Islet of Langerhans (tissue), 1 donor: ENCODE data around the gene LARP1.

Source experiments
- FAIRE-seq: peaks from one replicate; lab custom pipeline; 2011; peaks lifted over from hg19 to GRCh38; lab: Jason Lieb, UNC

LARP1 gene

GRCh38 chr5:154858972-154859871, 104.0 kb downstream of the LARP1 start:
- no peak for FAIRE-seq

DNA sequence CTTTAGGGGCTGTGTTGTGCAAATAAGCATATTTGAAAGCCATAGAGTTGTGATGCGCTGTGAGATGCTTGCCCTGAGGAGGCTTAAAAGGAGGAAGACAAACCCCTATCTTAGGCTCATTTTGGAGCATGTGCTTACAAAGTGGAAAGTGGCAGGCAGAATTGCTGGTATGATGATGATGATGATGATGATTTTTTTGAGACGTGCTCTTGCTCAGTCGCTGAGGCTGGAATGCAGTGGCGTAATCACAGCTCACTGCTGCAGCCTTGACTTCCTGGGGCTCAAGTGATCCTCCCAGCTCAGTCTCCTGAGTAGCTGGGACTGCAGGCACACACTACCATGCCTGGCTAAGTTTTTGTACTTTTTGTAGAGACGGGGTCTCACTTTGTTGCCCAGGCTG, 104.9 kb downstream of the LARP1 start:
- FAIRE-seq = no peak

DNA sequence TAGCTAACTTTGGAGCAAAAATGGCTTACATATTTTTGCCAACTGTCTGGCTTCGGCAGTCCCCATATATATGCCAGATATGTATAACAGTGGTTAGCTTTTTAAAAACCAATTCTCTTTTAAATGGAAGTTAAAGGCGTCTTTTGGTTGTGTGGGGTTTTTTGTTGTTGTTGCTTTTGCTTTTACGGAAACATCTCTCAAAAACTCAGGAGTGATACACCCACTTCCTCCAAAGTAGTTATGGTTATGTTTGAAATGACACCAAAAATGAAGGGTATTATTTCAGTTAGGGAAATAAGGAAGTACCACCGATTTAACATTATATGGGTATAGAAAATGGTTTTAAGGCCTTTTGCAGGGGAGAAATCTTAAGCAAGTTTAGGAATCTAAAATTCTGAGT, 105.6 kb downstream of the LARP1 start:
- FAIRE-seq = no peak

DNA sequence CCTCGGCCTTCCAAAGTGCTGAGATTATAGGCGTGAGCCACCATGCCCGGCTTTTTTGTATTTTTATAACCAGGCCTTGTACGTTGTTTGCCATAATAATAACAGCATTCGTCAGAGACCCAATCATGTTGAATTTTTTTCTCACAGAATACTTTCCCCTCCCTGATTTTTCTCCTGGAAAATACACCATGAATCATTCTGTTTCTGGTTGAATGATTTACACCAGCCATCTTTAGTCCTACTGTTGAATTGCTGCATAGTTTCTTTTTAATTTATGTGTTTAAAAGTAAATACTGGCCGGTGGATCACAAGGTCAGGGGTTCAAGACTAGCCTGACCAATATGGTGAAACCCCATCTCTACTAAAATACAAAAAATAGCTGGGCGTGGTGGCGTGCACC, 106.8 kb downstream of the LARP1 start:
- FAIRE-seq = no peak

DNA sequence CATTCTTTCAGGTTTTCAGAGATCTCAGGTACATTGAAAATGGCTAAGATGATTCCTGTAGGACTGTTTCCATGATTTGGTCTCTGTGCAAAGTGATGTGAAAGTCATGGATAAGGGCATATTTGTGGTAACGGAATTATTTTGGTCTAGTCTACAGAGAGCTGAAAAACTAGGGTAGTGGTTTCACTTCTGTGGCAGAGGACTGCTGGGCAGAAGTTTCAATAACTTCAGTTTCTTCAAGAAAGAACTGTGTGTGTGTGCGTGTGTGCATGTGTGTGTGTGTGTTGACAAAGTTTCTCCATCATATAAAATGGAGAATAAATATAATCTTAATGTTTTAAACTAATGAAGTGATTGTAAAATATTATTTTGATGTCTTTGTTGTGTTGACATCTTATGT, 107.6 kb downstream of the LARP1 start:
- FAIRE-seq = no peak

DNA sequence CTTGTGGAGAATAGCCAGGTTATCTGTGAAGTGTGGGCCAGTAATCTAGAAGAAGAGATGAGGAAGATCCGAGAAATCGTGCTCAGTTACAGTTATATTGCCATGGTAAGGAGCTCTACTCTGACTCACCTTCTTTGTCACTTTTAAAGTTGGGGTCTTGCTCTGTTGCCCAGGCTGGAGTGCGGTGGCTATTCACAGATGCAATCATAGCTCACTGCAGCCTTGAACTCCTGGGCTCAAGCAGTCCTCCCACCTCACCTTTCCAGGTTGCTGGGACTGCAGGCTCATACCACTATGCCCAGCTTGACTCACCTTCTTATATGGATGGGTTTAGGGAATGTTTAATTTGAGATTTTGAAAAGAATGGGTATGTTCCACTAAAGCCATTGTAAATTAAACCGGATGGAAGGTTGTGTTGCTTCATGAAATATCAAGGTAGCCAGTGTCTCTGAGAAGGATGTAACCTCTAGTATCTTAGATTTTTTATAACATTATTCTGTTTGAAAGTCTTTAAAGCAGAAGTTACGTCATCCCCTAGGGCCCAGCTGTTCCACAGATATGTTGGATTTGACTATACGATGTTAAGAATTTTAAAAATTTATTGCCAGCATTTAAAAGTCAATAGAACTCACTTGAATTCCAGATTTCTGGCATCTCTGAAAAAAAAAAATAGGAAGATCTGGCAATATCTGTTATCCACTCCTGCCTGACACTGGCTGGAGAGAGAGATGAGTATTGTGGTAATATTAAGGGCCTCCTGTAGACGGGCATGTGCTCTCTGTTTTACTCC, 108.3 kb downstream of the LARP1 start:
- FAIRE-seq = no peak

DNA sequence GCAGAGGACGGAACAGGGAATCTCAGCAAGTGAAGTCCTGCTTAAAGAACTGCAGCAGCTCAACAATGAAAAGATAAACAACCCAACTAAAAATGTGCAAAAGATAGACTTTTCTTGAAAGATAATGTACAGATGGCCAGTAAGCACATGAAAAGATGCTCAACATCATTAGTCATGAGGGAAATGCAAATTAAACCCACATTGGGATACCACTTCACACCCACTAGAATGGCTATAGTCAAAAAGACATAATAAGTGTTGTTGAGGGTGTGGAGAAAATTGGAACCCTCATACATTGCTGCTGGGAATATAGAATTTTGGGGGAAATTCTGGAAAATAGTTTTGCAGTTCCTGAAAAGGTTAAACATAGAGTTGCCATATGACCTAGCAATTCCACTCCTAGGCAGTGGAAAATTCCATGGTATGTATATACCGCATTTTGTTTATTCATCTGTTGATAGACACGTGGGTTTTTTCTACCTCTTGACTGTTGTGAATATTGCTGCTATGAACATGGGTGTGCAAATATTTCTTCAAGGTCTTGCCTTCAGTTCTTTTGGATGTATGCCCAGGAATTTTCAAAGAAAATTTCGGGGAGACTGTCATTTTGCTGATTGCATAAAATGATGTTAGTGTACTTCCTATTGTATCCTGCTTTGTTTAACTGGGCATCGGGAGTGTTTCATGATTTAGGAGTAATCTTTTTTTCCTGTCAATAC, 110.4 kb downstream of the LARP1 start:
- no peak for FAIRE-seq

- FAIRE-seq = no peak
These were observed 111.7 kb downstream of the LARP1 start for GRCh38 chr5:154866841-154867240.
